HG03565 (cell line): Measurements from ENCODE around the gene GLCCI1.

Experiments used
- ATAC-seq: cut with Tn5 transposase; IDR thresholded peaks from one replicate; pipeline ENCODE4 v1.9.1; 2021; ENCODE audit warnings: mild to moderate bottlenecking, moderate library complexity; ENCODE audit not compliant: unreplicated experiment

The GLCCI1 gene

GRCh38 chr7:7959979-7960670, 8.5 kb upstream of the GLCCI1 start:
- ATAC-seq: peak; percentile 85

- no peak for ATAC-seq
These were observed 5.7 kb upstream of the GLCCI1 start for GRCh38 chr7:7962851-7963250.

DNA sequence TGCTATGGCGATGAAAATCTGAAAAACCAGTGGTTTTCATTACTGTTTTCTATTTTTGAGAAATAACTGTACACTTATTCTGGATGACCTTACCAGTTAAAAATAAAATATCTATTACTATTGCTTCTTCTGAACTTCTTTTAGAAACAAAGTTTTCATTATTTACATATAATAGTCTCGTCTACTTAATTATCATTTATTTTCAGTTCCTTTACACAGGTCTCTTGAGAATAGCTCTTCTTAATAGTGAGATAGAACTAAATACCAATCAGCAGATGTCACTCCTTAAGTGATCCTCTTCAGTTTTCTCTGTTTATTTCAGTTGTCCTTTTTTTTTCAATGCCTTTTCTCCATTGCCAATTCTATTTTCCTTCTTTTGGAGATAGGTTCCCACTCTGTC, 4.3 kb upstream of the GLCCI1 start:
- ATAC-seq: no peak

GRCh38 chr7:7964691-7965090, 3.9 kb upstream of the GLCCI1 start:
- no peak for ATAC-seq

- no peak for ATAC-seq
These were observed 3.3 kb upstream of the GLCCI1 start for GRCh38 chr7:7965301-7965700.

GRCh38 chr7:7966141-7966734, 2.4 kb upstream of the GLCCI1 start:
- ATAC-seq: peak; percentile 17

DNA sequence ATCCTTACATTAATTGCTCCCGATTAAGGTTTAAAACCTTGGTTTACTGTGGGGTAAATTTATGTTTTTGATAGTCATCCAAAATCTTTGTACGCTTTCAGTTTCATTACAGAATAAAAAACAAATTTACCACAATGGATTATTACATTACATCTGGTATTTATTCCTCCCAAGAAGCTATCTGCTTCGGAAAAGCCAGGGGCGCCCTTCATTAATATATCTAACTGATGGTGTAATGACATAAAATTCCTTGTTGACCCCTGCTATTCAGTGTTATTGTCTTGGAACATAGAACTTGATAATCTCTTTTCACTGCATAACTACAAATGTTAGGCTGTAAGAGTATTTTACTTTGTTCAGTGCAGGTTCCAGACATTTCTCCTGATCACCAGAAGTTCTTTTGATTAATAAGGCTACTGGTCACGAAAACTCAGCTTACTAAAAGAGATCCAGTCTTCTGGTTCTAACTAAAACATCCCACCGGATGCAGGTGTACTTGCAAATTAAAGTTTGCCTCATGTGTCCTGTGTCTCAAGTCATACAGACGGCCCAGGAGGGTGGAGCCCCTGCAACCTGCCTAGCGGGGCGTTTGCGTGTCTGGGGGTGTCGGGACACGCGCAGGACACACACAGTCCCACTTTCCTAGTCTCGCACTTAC, 581 bp upstream of the GLCCI1 start:
- no peak for ATAC-seq

- ATAC-seq: no peak
These were observed 975 bp downstream of the GLCCI1 start for GRCh38 chr7:7969306-7970236.

- no peak for ATAC-seq
These were observed 1.6 kb downstream of the GLCCI1 start for GRCh38 chr7:7970237-7970530.

DNA sequence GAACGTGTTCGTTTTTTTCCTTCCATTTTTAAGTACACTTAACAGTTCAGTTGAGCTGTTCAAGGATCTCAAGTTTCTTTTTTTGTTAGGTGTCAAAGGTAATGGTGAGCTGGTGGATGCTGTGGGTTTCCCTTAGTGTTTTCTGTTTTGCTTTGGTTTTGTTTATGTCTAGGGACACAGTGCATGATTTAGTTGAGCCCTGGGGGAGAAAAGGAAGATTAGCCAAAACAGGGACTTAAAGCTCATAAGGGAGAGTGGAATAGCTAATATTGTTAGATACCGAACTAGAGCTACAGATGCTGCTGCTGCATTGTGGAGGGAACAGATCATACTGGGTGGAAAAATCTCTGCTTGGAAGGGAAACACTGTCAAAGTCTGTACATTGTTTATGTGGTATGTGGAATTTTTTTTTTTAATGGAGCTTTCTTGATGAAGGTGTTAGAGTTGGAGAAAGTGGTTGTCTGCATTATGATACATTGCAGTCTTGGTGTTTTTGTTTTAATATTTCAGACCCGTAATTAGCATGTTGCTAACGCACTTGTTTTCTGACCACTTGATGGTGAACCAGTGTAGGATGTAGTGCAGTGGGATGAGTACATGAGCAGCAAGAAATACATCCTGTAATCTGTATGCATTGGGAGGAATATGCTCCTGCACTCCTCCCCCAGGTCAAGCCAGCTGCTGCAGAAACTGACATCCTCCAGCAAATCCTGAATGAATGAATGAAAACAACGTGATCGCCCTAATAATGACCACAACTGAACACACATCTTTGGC, 2.1 kb downstream of the GLCCI1 start:
- no peak for ATAC-seq

DNA sequence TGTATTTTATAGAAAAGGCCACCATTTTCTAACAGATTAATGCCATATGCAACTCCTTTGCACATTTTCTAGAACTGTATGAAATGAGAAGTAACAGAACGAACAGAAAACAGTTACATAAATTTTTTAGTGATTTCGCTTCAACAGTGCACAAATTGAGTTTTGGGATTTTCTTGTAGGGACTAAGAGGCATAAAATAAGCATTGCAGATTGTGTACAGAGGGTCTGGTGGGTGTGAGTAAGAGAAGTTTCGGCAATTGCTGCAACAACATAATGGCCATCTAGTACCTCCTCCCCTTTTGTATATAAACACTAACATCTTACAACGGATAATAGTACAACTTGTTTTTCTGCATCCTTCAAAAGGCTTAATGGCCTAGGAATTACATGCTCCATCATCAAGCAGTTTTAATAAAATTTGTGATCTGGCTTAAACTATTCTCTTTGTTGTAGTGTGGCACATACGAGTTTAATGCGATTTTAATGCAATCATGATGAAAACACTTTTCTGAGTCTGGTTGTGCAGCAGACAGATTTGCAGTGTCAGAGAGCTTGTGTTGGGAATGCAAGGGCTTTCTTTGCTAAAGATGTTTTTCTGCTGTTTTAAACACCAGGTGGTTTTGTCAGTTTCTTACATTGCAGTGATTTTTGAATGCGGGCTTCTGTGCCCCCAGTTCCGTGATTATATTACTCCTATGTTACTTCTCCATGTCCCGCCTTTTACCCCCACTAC, 2.9 kb downstream of the GLCCI1 start:
- ATAC-seq: no peak

DNA sequence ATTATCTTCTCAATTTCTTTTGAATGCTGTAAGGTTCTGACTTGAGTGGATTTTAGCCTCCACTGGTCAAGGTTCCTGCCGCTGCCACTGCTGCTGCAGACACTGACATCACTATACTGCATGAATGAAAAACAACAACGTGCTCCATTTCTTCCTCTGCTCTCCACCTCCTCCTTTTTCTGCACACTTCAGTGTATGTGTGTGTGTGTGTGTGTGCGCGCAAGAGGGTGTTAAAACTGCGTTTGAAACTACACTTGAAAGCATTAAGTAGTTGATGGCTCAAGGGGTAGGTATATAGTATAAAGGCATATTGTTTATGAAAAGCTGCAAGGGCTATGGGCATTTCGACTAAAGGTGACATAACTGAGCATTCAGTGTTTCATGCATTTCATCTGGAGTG, 3.5 kb downstream of the GLCCI1 start:
- no peak for ATAC-seq

GRCh38 chr7:7972922-7973594, 4.5 kb downstream of the GLCCI1 start:
- no peak for ATAC-seq

GRCh38 chr7:7976677-7977076, 8.1 kb downstream of the GLCCI1 start:
- ATAC-seq: no peak

DNA sequence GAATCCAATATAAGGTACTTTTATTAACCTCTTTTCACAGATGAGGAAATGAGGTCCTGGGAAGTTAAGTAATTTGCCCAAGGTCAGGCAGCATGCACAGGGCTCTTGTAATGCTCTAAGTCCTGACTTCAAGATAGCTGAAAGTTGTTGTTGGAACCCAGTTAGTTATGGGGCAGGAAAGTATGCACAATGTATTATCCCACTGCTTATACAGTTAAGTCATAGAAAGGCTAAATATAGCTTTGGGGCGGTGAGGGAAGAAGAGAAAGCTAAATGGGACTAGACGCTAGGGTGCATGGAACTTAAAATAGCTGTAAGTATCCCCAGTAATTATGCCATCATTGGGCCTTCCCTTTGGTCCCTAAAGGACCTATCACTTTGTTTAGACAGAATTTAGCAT, 9.2 kb downstream of the GLCCI1 start:
- no peak for ATAC-seq

DNA sequence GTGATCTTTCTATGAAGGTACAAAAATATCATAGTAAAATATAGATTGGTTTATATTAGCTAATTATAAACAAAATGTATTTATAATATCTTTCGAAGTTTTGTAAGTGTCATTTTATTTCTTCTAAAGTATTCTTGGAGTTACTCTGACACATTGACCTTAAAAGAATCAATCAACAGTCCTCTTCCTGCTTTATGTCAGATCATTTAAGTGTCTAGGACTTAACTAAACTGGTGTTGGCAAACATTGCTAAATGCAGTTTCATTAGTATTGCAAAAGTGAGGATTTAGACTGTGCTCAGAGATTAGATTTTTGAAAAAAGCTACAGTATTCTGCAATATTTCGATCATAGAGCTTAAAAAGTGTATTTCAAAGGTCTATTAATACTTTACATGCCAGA, 10.3 kb downstream of the GLCCI1 start:
- no peak for ATAC-seq

DNA sequence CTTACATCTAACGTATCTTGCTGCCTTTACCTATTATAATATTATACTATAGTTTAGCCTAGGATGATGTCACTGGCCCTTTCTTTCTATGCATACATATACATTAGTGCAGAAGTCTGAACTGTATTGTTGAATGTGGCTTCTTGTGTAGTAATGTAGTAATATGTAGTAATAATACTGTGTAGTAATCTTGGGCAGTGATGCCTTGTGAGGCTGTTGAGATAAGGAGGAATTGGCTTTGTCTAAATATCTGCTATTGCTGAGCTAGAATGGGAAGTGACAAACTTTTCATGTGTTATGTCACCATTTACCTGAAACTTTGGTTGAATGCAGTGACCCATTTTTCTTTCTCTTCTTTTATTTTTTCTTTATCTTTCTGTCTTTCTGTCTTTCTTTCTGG, 11.0 kb downstream of the GLCCI1 start:
- no peak for ATAC-seq

DNA sequence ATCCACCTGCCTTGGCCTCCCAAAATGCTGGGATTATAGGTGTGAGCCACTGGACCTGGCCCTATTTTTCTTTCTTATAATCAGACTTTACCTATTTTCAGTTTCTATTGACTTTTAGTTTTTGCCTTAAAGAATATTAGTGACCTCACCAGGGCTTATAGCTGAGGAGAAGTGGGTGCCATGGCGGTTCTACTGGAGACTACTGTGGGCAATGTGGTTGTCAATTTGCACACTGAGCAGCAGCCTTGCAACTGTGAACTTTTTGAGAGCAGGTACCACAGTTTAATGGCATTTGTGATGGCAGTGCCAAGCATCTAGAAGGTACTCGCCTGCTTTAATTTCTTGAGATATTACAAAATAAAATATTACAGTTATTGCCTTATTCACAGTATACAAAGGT, 11.5 kb downstream of the GLCCI1 start:
- ATAC-seq: no peak

DNA sequence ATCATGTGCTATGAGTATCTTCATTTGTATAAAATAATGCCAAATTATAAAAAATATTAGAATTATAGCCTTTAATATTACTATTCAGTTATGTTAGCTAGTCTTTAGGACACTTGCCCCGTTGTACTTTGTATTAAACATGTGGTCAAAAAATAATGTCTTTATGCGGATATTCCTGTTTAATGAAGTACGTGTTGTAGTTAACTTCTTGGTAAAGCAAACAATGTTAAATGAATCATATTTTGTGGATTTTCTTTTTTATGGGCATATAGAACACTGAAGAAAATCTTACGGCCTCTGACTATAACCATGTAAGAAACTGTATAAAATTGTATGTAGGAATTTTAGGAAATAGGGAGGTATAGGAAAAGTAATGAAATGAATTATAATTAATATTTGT, 14.3 kb downstream of the GLCCI1 start:
- ATAC-seq: no peak

- no peak for ATAC-seq
These were observed 15.8 kb downstream of the GLCCI1 start for GRCh38 chr7:7984424-7984823.
